NB4 (cell line): ENCODE data around the gene ATOH8.

ENCODE experiments used
- DNase-seq: peaks from one replicate; pipeline ENCODE4 v3.0.0; 2010; ENCODE audit warnings: low read depth
- H3K4me3 ChIP-seq: one replicate; pipeline ENCODE4 v1.5.1; 2011; ENCODE audit warnings: mild to moderate bottlenecking, low read depth, low read length, moderate library complexity
- CTCF ChIP-seq: IDR thresholded peaks from one replicate; pipeline ENCODE4 v1.5.1; 2012; ENCODE audit warnings: low read depth, low read length
- MAX ChIP-seq: IDR thresholded peaks from 2 replicates; pipeline ENCODE4 v1.6.1; 2011; ENCODE audit warnings: low read depth, low read length
- MYC ChIP-seq: IDR thresholded peaks from 2 replicates; pipeline ENCODE4 v1.6.1; 2011; ENCODE audit warnings: low read depth, low read length
- POLR2A ChIP-seq: IDR thresholded peaks from 2 replicates; pipeline ENCODE4 v1.6.1; 2011; ENCODE audit warnings: mild to moderate bottlenecking; ENCODE audit not compliant: insufficient read length; ENCODE audit errors: extremely low read depth

Gene ATOH8

GRCh38 chr2:85790499-85791188 is 36.9 kb downstream of the ATOH8 start:
- H3K4me3 ChIP-seq, result no peak overlapping the region
- 0 out of 2 replicates have a peak, but pooled peaks have one; percentile 27 for TF ChIP-seq MYC
- no peak for TF ChIP-seq CTCF
- peak; percentile 87 for DNase-seq

GRCh38 chr2:85791704-85792565 is 38.1 kb downstream of the ATOH8 start:
- TF ChIP-seq POLR2A (no peak), MAX (no peak), CTCF (no peak), MYC (no peak)
- no peak for DNase-seq
- H3K4me3 ChIP-seq, result no peak overlapping the region

DNA sequence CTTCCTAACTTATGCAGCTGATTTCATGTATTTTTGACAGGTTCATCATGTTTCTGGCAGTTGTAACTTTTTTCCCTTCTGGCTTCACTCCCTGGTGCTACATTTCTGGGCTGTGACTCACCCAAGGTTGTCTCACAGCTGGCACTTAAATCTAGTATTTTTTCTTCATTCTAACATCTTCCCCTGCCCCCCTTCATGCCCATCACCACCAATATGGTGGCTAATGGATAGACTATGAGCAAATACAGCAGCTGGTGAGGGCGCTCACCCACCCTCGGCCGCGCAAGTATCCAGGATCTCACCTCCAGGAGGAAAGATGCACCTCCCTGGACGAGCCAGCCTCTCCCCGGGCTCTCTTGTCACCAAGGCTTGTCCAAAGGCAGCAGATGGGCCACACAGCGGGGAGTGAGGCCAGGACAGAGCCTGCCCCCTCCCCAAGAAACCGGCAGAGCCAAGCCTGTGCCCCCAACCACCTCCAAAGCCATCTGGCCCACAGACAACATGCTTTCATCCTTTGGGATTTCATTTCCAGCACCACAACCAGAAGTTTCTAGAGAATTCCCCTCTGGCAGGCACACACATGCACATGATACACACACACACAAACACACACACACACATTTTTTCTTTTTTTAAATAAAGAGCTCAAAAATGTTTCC is 39.1 kb downstream of the ATOH8 start:
- DNase-seq, result no peak
- H3K4me3 ChIP-seq, result no peak overlapping the region
- no peak for TF ChIP-seq MYC
- TF ChIP-seq POLR2A, result no peak

GRCh38 chr2:85793584-85793983 is 39.8 kb downstream of the ATOH8 start:
- TF ChIP-seq MYC (no peak), POLR2A (no peak), CTCF (no peak), MAX (no peak)
- no peak overlapping the region for H3K4me3 ChIP-seq

GRCh38 chr2:85794038-85794441 is 40.2 kb downstream of the ATOH8 start:
- no peak overlapping the region for H3K4me3 ChIP-seq
- TF ChIP-seq MAX, result no peak
- no peak for TF ChIP-seq MYC
- TF ChIP-seq CTCF, result no peak
- no peak for TF ChIP-seq POLR2A
- no peak for DNase-seq

More at GRCh38 chr2:85793584-85793983, 39.8 kb downstream of the ATOH8 start:
- no peak for DNase-seq

DNA sequence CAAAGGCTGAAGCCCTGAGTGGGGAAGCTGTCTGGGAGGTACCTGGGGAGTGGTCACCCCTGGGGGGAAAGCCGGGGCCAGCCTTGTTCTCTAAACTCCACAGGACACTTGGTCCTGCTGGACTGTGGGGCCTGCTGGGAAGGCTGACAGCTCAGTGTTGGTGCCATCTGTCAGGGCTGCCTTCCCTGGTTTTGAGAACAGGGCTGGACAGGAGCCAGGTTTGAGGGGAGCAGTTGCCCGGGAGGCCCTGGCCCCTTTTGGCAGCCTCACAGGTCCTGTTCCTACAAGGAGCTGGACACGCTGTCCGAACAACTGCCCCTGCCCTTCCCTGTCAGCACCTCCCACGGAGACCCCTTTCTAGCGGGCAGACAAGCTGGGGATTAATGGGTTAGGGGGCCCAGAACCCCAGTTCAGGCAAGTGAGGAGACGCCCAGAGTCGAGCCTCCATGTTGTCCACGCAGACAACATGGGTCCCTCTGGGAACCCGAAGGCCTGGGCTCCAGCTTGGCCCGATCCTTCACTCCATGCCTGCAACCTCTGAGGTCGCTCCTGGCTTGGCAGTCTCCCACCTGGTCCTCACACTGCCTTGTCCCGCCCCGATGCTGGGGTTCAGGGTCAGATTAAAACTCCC is 40.8 kb downstream of the ATOH8 start:
- no peak overlapping the region for H3K4me3 ChIP-seq
- no peak for TF ChIP-seq MAX
- no peak for TF ChIP-seq CTCF
- TF ChIP-seq MYC, result no peak
- TF ChIP-seq POLR2A, result no peak
- no peak for DNase-seq
